GM13977 (cell line): Measurements from ENCODE around the gene FKBP14.

Source experiments
- DNase-seq: peaks from one replicate; pipeline ENCODE4 v3.0.0; 2012; ENCODE audit warnings: low spot score
- in situ Hi-C: fragments of 300-500 bp; cut with MboI; formaldehyde crosslinking; loops from one replicate; pipeline ENCODE4 v1.12.0; 2022; ENCODE audit warnings: low sequenced_read_pairs, low pct_unique_long_range_greater_than_20kb, mixed read lengths, inconsistent platforms; ENCODE audit not compliant: unreplicated experiment
- TF ChIP-seq, protein P1 (sequence below): IDR thresholded peaks from 2 replicates; pipeline ENCODE4 v1.5.1; 2012; ENCODE audit warnings: mild to moderate bottlenecking, control low read depth; ENCODE audit not compliant: insufficient read depth; ENCODE audit errors: extremely low read depth, missing control alignments

The FKBP14 gene

DNA sequence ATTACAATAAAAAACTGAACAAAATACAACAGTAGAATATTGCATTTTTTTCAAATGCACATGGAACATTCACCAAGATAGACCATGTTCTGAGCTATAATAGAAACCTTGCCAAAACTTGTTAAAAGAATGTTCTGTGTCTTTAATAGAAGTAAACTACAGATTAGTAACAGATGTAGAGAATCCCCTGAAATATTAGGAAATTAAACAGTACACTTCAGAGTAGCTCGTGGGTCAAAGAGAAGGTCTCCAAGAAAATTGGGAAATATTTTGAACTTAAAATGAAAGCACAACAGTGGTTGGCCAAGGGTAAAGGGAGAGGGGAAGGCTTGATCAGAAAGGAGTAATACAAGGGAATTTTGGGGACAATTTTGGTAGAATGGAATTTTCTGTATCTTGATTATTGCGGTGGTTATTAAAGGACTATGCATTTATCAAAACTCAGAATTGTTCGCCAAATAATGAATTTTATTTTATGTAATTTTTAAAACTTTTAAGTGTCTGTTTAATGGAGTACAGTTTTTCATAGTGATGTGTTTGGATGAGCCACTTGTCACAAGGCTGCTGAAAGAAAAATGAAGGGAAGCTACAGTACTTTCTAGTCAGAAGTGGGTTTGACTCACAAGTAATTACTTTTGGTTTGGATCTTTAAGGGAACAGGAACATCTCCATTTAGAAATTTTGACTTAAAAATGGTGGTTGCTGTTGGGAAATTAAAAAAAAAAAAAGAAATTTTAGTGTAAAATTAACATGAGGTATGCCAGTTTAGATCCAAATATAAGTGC, 11.9 kb upstream of the FKBP14 start:
- in situ Hi-C loops = no loop called here
- TF ChIP-seq, protein P1, sequence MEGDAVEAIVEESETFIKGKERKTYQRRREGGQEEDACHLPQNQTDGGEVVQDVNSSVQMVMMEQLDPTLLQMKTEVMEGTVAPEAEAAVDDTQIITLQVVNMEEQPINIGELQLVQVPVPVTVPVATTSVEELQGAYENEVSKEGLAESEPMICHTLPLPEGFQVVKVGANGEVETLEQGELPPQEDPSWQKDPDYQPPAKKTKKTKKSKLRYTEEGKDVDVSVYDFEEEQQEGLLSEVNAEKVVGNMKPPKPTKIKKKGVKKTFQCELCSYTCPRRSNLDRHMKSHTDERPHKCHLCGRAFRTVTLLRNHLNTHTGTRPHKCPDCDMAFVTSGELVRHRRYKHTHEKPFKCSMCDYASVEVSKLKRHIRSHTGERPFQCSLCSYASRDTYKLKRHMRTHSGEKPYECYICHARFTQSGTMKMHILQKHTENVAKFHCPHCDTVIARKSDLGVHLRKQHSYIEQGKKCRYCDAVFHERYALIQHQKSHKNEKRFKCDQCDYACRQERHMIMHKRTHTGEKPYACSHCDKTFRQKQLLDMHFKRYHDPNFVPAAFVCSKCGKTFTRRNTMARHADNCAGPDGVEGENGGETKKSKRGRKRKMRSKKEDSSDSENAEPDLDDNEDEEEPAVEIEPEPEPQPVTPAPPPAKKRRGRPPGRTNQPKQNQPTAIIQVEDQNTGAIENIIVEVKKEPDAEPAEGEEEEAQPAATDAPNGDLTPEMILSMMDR = no peak
- no peak for DNase-seq

DNA sequence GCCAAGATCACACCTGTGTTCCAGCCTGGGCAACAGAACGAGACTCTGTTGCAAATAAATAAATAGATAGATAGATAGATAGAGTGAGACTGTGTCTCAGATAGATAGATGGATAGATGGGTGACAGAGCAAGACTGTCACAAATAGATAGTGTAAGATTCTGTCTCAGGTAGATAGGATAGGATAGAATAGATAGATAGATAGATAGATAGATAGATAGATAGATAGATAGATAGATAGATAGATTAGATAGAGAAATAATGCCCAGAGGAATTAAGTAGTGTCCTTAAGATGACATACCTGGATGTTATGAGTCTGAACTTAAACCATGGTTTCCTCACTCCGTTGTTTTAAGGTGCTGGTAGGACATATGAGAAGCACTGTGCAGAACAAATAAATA, 9.7 kb upstream of the FKBP14 start:
- no peak for DNase-seq
- TF ChIP-seq, protein P1 = no peak
- in situ Hi-C loops = no loop called here

DNA sequence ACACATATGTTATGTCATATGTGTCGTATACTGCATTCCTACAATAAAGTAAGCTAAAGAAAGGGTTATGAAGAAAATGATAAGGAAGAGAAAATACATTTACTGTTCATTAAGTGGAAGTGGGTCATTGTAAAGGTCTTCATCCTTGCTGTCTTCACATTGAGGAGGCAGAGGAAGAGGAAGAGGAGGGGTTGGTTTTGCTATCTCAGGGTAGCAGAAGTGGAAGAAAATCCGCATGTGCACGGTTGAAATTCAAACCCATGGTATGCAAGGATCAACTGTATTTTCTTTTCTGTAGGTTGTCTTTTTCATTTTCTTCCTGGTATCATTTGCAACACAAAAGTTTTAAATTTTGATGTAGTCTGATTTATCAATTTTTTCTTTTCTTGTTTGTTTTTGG, 8.0 kb upstream of the FKBP14 start:
- no peak for DNase-seq
- in situ Hi-C loops = no loop called here
- TF ChIP-seq, protein P1 = no peak

DNA sequence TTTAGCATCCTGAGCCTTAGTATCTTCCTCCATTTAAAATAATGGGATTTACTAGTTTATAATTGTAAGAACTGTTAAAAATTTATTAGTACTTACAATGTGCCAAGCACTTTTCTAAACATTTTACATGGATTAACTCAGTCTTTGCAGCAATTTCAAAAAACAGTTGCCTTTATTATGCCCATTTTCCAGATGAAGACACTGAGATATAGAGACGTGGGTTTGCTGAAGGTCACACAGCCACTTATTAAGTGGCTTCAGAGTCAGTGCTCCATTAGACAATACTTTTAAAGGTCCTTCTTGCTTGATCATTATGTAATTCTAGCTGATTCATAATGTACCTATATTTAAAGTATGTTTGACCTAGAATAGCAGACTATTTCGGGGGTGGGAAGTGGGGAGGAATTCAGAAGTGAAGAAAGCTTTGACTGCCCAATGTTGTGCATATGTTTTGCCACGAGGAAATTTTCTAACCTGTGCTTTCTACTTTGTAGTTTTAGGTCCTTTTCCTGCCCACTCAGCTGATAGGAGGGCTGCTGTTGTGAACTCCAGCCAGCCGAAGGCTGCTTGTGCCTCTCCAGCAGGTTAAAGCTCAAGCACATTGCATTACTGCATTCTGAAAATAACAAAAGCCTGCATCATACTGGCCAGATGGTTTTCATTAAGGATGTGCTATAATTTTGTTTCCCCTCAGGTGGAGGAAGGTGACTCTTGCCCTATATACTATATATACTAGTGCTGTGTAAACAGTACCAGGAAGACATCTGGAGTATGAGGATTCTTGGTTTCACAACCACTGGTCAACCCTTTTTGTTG, 6.0 kb upstream of the FKBP14 start:
- in situ Hi-C loops = no loop called here

DNA sequence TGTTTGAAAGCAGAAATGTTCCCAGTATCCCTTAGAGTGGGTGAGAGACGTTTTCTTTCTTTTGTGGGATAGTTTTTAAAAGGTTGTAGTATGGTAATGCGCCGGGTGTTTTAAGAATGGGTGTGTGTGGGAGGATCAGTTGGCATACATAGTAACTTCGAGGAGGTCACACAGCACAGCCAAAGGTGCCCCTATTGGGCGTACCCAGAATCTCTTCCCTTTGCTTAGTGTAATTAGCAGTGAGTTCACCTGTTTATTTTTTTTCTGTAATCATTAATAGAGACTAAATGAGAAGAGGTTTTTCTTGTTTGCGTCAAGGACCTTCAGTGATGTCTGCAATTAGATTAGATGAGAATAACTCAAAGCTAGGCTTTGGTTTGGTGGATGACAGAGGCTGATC, 3.2 kb upstream of the FKBP14 start:
- TF ChIP-seq, protein P1 = no peak
- in situ Hi-C loops = no loop called here
- DNase-seq = peak; percentile 20

More for the DNA sequence above, 6.0 kb upstream of the FKBP14 start:
- TF ChIP-seq, protein P1 = no peak
- DNase-seq = no peak

DNA sequence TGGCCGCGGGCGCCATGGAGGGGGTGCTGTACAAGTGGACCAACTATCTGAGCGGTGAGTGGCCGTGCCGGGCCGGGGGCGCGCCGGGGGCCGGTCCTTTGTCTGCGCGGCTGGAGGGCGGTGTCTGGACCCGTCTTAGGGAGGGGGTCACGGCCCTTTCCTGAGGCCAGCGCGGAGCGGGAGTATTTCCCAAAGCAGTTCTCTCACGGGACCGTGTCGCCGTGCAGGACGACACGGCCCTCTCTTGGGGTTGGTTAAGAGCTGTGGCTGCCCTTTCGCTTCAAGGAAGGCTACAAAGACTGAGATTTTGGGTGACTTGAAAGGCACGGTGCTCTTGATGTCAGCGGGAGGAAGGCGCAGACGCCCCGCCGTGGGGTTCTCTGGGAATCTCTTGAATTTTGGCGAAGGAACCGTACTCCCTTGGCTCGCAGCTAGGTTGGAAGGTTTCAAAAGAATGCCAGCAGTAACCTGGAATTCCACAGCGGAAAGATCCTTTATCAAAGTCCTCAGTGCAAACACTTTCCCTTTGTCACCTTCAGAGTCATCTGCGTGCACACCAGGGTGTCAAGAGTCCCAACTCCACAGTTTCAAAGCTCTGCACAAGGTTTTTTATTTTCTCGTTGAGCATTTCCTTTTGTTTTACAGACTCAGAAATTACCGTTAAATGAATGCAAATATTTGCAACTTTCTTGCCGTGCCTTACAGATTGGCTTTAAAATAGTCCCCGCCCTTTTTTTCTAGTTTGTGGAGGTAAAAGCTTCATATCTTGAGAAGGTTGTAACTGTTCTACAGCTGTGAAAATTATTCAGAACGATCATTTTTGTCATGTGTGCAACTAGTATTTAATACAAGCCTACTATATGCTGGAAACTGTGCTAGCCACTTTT, 2.5 kb upstream of the FKBP14 start:
- DNase-seq = peak; percentile 46
- in situ Hi-C loops = no loop called here

More for the DNA sequence above, 2.5 kb upstream of the FKBP14 start:
- TF ChIP-seq, protein P1 = no peak
